SU-DHL-6 (cell line): ENCODE results near the gene RAB3GAP2.

ENCODE experiments used
- EZH2phosphoT487 ChIP-seq: fragments of 200-600 bp; sonication (generic), shearing (Covaris generic); conservative IDR thresholded peaks from 2 replicates; pipeline ENCODE4 v1.6.1; 2018; ENCODE audit warnings: mild to moderate bottlenecking, antibody characterized with exemption, low read length, moderate library complexity, mixed read lengths
- TF ChIP-seq, protein P1 (sequence below): fragments of 200-600 bp; sonication (generic); IDR thresholded peaks from one replicate; pipeline ENCODE4 v1.5.1; 2017; ENCODE audit warnings: antibody characterized with exemption, mild to moderate bottlenecking, low read length, moderate library complexity; ENCODE audit not compliant: insufficient read depth, poor library complexity, severe bottlenecking

DNA sequence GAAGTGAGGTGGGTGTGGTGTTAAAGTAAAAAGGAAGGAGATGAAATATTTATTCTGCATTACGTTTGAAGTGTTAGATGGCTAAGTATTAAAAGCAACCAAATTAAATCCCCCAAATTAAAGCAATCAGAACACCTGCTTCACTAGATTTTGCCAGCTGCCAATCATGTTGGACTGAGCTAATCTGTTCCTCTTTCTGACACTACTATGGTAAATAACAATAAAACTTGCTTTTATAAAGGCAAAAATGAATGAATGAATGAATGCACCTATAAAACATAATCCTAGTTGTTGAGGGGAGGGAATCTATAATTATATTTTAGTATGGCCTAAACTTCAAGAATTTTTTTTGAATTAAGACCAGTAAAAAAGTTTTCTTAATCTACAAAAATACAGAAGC, 51.0 kb downstream of the RAB3GAP2 start:
- TF ChIP-seq, protein P1, sequence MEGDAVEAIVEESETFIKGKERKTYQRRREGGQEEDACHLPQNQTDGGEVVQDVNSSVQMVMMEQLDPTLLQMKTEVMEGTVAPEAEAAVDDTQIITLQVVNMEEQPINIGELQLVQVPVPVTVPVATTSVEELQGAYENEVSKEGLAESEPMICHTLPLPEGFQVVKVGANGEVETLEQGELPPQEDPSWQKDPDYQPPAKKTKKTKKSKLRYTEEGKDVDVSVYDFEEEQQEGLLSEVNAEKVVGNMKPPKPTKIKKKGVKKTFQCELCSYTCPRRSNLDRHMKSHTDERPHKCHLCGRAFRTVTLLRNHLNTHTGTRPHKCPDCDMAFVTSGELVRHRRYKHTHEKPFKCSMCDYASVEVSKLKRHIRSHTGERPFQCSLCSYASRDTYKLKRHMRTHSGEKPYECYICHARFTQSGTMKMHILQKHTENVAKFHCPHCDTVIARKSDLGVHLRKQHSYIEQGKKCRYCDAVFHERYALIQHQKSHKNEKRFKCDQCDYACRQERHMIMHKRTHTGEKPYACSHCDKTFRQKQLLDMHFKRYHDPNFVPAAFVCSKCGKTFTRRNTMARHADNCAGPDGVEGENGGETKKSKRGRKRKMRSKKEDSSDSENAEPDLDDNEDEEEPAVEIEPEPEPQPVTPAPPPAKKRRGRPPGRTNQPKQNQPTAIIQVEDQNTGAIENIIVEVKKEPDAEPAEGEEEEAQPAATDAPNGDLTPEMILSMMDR: no peak
- TF ChIP-seq EZH2phosphoT487: no peak
